Prostate gland (tissue), 2 donors: ENCODE data around the gene BTNL2. TPM values are rescaled to one million over a fixed set of nuclear protein-coding genes. Genes with fewer than 3 reads are reported as not detected.

Source experiments
- DNase-seq: peaks from one replicate; pipeline ENCODE4 v3.0.0-alpha.2; 2019; ENCODE audit warnings: low spot score
- H3K27ac ChIP-seq, 2 donors: fragments of 200-600 bp; sonication (generic); 2 replicates each; pipeline ENCODE4 v1.5.1; 2017 to 2019
- H3K27me3 ChIP-seq: fragments of 200-600 bp; sonication (generic); replicated peaks from 2 replicates; pipeline ENCODE4 v1.5.1; 2019; ENCODE audit not compliant: insufficient read depth
- H3K36me3 ChIP-seq, 2 donors: fragments of 200-600 bp; sonication (generic); 1 replicate in 1 of 2; 2 replicates in 1 of 2; pipeline versions ENCODE4 v1.5.1 to v1.8.1; 2017 to 2019
- H3K4me1 ChIP-seq: fragments of 200-600 bp; sonication (generic); replicated peaks from 2 replicates; pipeline ENCODE4 v1.5.1; 2019
- H3K4me3 ChIP-seq, 2 donors: fragments of 200-600 bp; sonication (generic); 2 replicates each; pipeline ENCODE4 v1.5.1; 2017 to 2019
- H3K9me3 ChIP-seq: fragments of 200-600 bp; sonication (generic); 2 replicates; pipeline ENCODE4 v1.5.1; 2017
- CTCF ChIP-seq, 4 experiments: fragments of 200-600 bp in 2 of 4; fragments of 450-650 bp in 2 of 4; sonication (generic) in 2 of 4; IDR thresholded peaks; 1 replicate in 3 of 4; 2 replicates in 1 of 4; pipeline ENCODE4 v1.5.1; 2016 to 2019; ENCODE audit warnings: antibody characterized with exemption in 4 of 4, mild to moderate bottlenecking in 2 of 4, moderate library complexity in 2 of 4
- POLR2A ChIP-seq: fragments of 450-650 bp; IDR thresholded peaks from one replicate; pipeline ENCODE4 v1.6.1; 2016; ENCODE audit warnings: antibody characterized with exemption, mild to moderate bottlenecking
- POLR2AphosphoS5 ChIP-seq: sonication (generic); formaldehyde crosslinking; IDR thresholded peaks from one replicate; pipeline ENCODE4 v1.6.1; 2017; ENCODE audit warnings: antibody characterized with exemption
- WGBS: methylation state at CpG from one replicate; pipeline ENCODE4 v1.1.5; 2018; 5-methylcytosine and 5-hydroxymethylcytosine counted together
- intact Hi-C: fragments of 100-400 bp; cut with DNase I; formaldehyde crosslinking; loops from one replicate; pipeline ENCODE4 v1.14.2; 2022
- total RNA-seq, 2 donors: library from RNA; depleted of rRNA; stranded (reverse); fragments of >200 nt; gene quantifications; one replicate each; pipeline ENCODE4 v1.1.0, GENCODE V29; 2016

The BTNL2 gene
- total RNA-seq, 2 donors from 2014 or later, result not detected

GRCh38 chr6:32387589-32388340 is 19.2 kb downstream of the BTNL2 start:
- intact Hi-C loops, result no loop called here
- WGBS, result 45% methylated on average over 6 of the region's 6 CpGs
- Histone ChIP-seq H3K4me3 (no peak overlapping the region), H3K4me1 (no peaks in the 10 kb centered on the region), H3K9me3 (no peaks in the 10 kb centered on the region), H3K36me3 (no peaks in the 10 kb centered on the region), H3K27ac (no peak overlapping the region), H3K27me3 (no peaks in the 10 kb centered on the region)
- TF ChIP-seq CTCF (IDR thresholded peaks at IDR 0.05), result no peak
- no peak for TF ChIP-seq POLR2AphosphoS5
- no peak for TF ChIP-seq POLR2A
- no peak for DNase-seq

- no peak overlapping the region for H3K4me3 ChIP-seq
- no peaks in the 10 kb centered on the region for H3K27me3 ChIP-seq
- intact Hi-C loops, result no loop called here
- DNase-seq, result no peak
- no peaks in the 10 kb centered on the region for H3K36me3 ChIP-seq
- no peaks in the 10 kb centered on the region for H3K9me3 ChIP-seq
- TF ChIP-seq CTCF (IDR thresholded peaks at IDR 0.05) (no peak), POLR2AphosphoS5 (no peak), POLR2A (no peak)
- no peaks in the 10 kb centered on the region for H3K4me1 ChIP-seq
- no peak overlapping the region for H3K27ac ChIP-seq
- WGBS, result 93% methylated on average over 1 of the region's 1 CpG
Measured at GRCh38 chr6:32386040-32386439, 20.9 kb downstream of the BTNL2 start.

- intact Hi-C loops, result no loop called here
- WGBS, result 29% methylated on average over 1 of the region's 1 CpG
- Histone ChIP-seq H3K4me1 (no peaks in the 10 kb centered on the region), H3K4me3 (no peak overlapping the region), H3K27me3 (no peaks in the 10 kb centered on the region), H3K9me3 (no peaks in the 10 kb centered on the region), H3K36me3 (no peaks in the 10 kb centered on the region), H3K27ac (no peak overlapping the region)
- DNase-seq, result no peak
- TF ChIP-seq POLR2A (no peak), CTCF (IDR thresholded peaks at IDR 0.05) (no peak), POLR2AphosphoS5 (no peak)
Measured at GRCh38 chr6:32382757-32383420, 24.1 kb downstream of the BTNL2 start.

GRCh38 chr6:32379545-32379944 is 27.4 kb downstream of the BTNL2 start:
- Histone ChIP-seq H3K4me3 (no peak overlapping the region), H3K27ac (no peak overlapping the region), H3K9me3 (no peaks in the 10 kb centered on the region), H3K36me3 (no peaks in the 10 kb centered on the region), H3K27me3 (no peaks in the 10 kb centered on the region), H3K4me1 (no peaks in the 10 kb centered on the region)
- TF ChIP-seq POLR2AphosphoS5 (no peak), POLR2A (no peak), CTCF (IDR thresholded peaks at IDR 0.05) (no peak)
- DNase-seq, result no peak
- 79% methylated on average over 2 of the region's 2 CpGs for WGBS
- intact Hi-C loops, result no loop called here
